Measurements from ENCODE around the gene LGR5. TPM values are rescaled to one million over a fixed set of nuclear protein-coding genes. Genes with fewer than 3 reads are reported as not detected.

Gene LGR5
- total and polyA plus RNA-seq, 2 of the 4 experiments (the other 2 are of a cell fraction) = not detected

DNA sequence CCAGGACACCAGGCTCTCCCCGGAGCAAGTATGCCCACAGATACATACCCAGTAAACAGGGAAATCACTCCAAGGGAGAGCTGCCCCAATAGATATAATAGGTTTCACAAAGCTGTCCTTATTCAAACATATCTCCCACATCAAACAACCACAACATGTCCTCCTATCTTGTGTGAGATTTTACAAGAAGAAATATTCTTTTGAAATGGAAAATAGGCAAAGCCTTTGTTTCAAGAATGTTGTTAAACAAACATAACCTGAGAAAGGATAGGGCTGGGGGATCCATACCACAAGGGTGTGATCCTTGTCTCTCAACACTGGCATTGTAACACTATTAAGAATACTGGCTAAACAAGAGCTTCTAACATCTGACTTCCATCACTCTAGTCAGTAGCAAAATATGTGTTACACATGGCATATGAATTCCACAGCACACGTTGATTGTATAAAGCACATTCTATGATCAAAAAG lies 32.9 kb downstream of the LGR5 start:
- CTCF ChIA-PET = no interaction called here
- H2BK5ac ChIP-seq (ENCODE audit: low read depth, low read length, poor library complexity, severe bottlenecking) = no peak overlapping the region

More for the DNA sequence above, 32.9 kb downstream of the LGR5 start:
- no peaks in the 10 kb centered on the region for H3K79me1 ChIP-seq (ENCODE audit: low read depth in 1 of 2, low read length in 2 of 2)
- intact Hi-C loops (cut with micrococcal nuclease) = no loop called here
- no peak overlapping the region for H3K56ac ChIP-seq (ENCODE audit: extremely low read depth, insufficient read depth, low read length)
- no peak overlapping the region for H3K4me3 ChIP-seq (ENCODE audit: insufficient read depth, low read depth, low read length)
- H3K14ac ChIP-seq (replicated peaks; ENCODE audit: low read depth, low read length) = no peak overlapping the region
- no peak overlapping the region for H4K5ac ChIP-seq (ENCODE audit: low read depth, low read length)
- no TSS peak for BruUV-seq (replicated peaks)
- no peak overlapping the region for H3K27ac ChIP-seq (ENCODE audit: insufficient read depth, low read length)
- H3K4ac ChIP-seq (ENCODE audit: low read depth, low read length) = no peak overlapping the region
- no peak overlapping the region for H2BK120ac ChIP-seq (ENCODE audit: low read depth, low read length)
- no peak overlapping the region for H2BK15ac ChIP-seq (ENCODE audit: low read depth, low read length)
- no peak overlapping the region for H2AFZ ChIP-seq (replicated peaks; ENCODE audit: low read length, poor library complexity)
- dilution Hi-C loops (cut with HindIII; ENCODE audit: low sequenced_read_pairs, unreplicated experiment) = no loop called here
- H4K20me1 ChIP-seq (ENCODE audit: insufficient read depth, low read length) = no peaks in the 10 kb centered on the region
- H3K9ac ChIP-seq (ENCODE audit: low read depth, low read length) = no peak overlapping the region
- no peak overlapping the region for H2BK20ac ChIP-seq (ENCODE audit: low read depth, low read length)
- no peak overlapping the region for H4K8ac ChIP-seq (ENCODE audit: low read depth in 2 of 2, low read length in 2 of 2)
- no peaks in the 10 kb centered on the region for H3K9me3 ChIP-seq (ENCODE audit: control insufficient read depth, insufficient read depth, low read length)
- no CpG with 5 or more reads among the region's 2 CpGs for WGBS, 2 experiments (ENCODE audit: extremely low coverage in 2 of 2, insufficient read length in 1 of 2)
- H3K4me2 ChIP-seq (ENCODE audit: low read depth, low read length) = no peak overlapping the region
- no peak for ATAC-seq (ENCODE audit: low read depth)
- peaks cover 7% of the 10 kb centered on the region for H3K9me1 ChIP-seq (ENCODE audit: insufficient read depth, low read length)
- H2AK5ac ChIP-seq (ENCODE audit: low read depth, low read length) = no peak overlapping the region
- no peak overlapping the region for H3K23ac ChIP-seq (ENCODE audit: low read depth, low read length)
- POLR2A ChIA-PET (ENCODE audit: unreplicated experiment) = no interaction called here
- in situ Hi-C loops (cut with MboI; ENCODE audit: low sequenced_read_pairs) = no loop called here
- peaks cover 3% of the 10 kb centered on the region; the same call in 1 of the 2 replicates for H3K4me1 ChIP-seq (ENCODE audit: control insufficient read depth, insufficient read depth, low read length)
- no peak overlapping the region for H2AK9ac ChIP-seq (replicated peaks; ENCODE audit: low read depth, low read length, poor library complexity)
- H3K18ac ChIP-seq (ENCODE audit: low read depth, low read length) = no peak overlapping the region
- no peak overlapping the region for H4K91ac ChIP-seq (ENCODE audit: insufficient read depth, low read depth, low read length)
- no peak for TF ChIP-seq SMC3 (IDR thresholded peaks at IDR 0.05; ENCODE audit: low read depth, low read length)
- no peaks in the 10 kb centered on the region for H3K36me3 ChIP-seq (ENCODE audit: control insufficient read depth, insufficient read depth, low read length)
- peak; percentile 30 for DNase-seq
- H3K27me3 ChIP-seq (ENCODE audit: control insufficient read depth, insufficient read depth, low read length) = no peaks in the 10 kb centered on the region; the same call in 1 of the 2 replicates

All from IMR-90 (cell line).